GM18505 (cell line): ENCODE results near the gene MAP3K6.
"Not testable (repeated sequence)": the region's sequence is repeated elsewhere in the genome, so short reads cannot be mapped to it uniquely, and the experiment has no call there.

Source experiments
- ATAC-seq: cut with Tn5 transposase; IDR thresholded peaks from one replicate; pipeline ENCODE4 v1.9.1; 2021; ENCODE audit not compliant: unreplicated experiment
- POLR2A ChIP-seq: IDR thresholded peaks from 4 replicates; pipeline ENCODE4 v1.6.1; 2011; ENCODE audit warnings: borderline replicate concordance; ENCODE audit not compliant: insufficient read depth, insufficient read length; ENCODE audit errors: extremely low read depth

The MAP3K6 gene

GRCh38 chr1:27391511-27392095 lies 24.8 kb upstream of the MAP3K6 start:
- no peak for TF ChIP-seq POLR2A
- ATAC-seq, result no peak

GRCh38 chr1:27388337-27389005 lies 21.7 kb upstream of the MAP3K6 start:
- no peak for ATAC-seq
- TF ChIP-seq POLR2A, result no peak

- ATAC-seq, result not testable (repeated sequence)
Observed at GRCh38 chr1:27384797-27385196, 18.0 kb upstream of the MAP3K6 start.

GRCh38 chr1:27383661-27384060 lies 16.9 kb upstream of the MAP3K6 start:
- TF ChIP-seq POLR2A, result no peak
- no peak for ATAC-seq

- no peak for TF ChIP-seq POLR2A
Observed at GRCh38 chr1:27383039-27383605, 16.4 kb upstream of the MAP3K6 start, which contains the start of gene CD164L2. TSS of gene CD164L2 (minus strand) at chr1:27383333. CDS start at chr1:27383239, 94 bp downstream.

GRCh38 chr1:27381969-27382762 lies 15.4 kb upstream of the MAP3K6 start:
- no peak for TF ChIP-seq POLR2A
- ATAC-seq, result no peak

More at GRCh38 chr1:27383039-27383605, 16.4 kb upstream of the MAP3K6 start, which contains the start of gene CD164L2:
- no peak for ATAC-seq

GRCh38 chr1:27380766-27381733 lies 14.3 kb upstream of the MAP3K6 start:
- no peak for TF ChIP-seq POLR2A
- ATAC-seq, result no peak

GRCh38 chr1:27380224-27380623 lies 13.5 kb upstream of the MAP3K6 start:
- ATAC-seq, result no peak
- no peak for TF ChIP-seq POLR2A

- ATAC-seq, result no peak
- TF ChIP-seq POLR2A, result no peak
Observed at GRCh38 chr1:27379564-27380122, 12.9 kb upstream of the MAP3K6 start.

- no peak for ATAC-seq
- TF ChIP-seq POLR2A, result no peak
Observed at GRCh38 chr1:27377760-27378495, 11.2 kb upstream of the MAP3K6 start.

- no peak for ATAC-seq
- no peak for TF ChIP-seq POLR2A
Observed at GRCh38 chr1:27374362-27375086, 7.8 kb upstream of the MAP3K6 start, which contains the start of gene FCN3. TSS of gene FCN3 (minus strand) at chr1:27374824. CDS start at chr1:27374818, 6 bp downstream.
